Measurements from ENCODE around the gene ARHGEF40.

Gene ARHGEF40

DNA sequence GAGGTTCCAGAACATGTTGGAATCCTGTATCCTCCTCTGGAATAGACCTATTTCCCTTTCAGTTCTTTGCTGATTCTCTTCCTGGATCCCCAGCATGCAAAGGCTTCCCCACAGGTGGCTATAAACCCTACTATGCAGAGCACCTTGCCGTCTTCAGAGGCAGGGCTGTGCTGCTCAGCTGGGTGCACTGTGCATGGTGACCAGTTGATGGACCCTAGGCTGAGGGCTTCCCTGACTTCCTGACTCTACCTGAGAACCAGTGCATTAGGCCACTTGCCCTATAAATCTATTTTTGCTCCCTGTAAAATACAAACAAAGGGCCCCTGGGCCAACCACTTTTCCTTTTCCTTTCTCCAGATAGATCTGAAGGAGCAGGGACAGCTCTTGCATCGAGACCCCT, 14.3 kb downstream of the ARHGEF40 start:
- no peak for DNase-seq

GRCh38 chr14:21084998-21085853, 15.1 kb downstream of the ARHGEF40 start:
- DNase-seq = peak in 1 of 3 experiments; percentile 37

DNA sequence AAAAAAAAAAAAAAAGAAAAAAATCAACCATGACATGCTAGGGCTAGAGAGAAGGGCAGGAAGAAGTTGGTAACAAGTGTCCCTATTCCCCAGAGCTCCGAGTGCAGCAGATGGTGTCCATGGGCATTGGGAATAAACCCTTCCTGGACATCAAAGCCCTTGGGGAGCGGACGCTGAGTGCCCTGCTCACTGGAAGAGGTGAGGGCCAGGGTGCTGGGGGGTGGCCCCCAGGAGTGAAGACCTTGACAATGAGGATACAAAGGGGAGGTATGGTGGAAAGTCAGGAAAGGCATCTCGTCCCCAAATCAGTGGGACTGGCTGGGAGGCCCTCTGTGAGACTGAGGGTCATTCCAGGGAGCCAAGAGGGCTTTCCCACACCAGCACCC, 16.8 kb downstream of the ARHGEF40 start:
- DNase-seq = peak in 1 of 3 experiments; percentile 33

- peak; percentile 47 to 95 (median 83) for DNase-seq
These were observed 17.4 kb downstream of the ARHGEF40 start for GRCh38 chr14:21087294-21088091.

- no peak for DNase-seq
These were observed 18.6 kb downstream of the ARHGEF40 start for GRCh38 chr14:21088687-21089086.

GRCh38 chr14:21089271-21089670, 19.2 kb downstream of the ARHGEF40 start:
- DNase-seq = peak in 1 of 3 experiments; percentile 27

DNA sequence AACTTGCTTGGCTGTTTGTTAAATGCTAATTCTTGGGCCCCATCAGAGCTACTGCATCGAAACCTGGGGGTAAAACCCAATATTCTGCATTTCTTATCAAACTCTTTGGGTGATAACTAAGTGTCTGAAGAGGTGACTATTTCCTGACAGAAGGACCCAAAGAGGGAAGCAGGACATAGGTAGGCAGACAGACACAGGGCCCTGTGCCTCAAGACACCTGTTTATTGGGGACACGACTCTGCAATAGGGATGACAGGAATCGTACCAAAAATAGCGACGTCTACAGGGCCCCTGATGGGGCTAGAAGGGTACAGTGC, 19.7 kb downstream of the ARHGEF40 start:
- DNase-seq = no peak

GRCh38 chr14:21090194-21090939, 20.3 kb downstream of the ARHGEF40 start:
- peak in 1 of 3 experiments; percentile 11 for DNase-seq

DNA sequence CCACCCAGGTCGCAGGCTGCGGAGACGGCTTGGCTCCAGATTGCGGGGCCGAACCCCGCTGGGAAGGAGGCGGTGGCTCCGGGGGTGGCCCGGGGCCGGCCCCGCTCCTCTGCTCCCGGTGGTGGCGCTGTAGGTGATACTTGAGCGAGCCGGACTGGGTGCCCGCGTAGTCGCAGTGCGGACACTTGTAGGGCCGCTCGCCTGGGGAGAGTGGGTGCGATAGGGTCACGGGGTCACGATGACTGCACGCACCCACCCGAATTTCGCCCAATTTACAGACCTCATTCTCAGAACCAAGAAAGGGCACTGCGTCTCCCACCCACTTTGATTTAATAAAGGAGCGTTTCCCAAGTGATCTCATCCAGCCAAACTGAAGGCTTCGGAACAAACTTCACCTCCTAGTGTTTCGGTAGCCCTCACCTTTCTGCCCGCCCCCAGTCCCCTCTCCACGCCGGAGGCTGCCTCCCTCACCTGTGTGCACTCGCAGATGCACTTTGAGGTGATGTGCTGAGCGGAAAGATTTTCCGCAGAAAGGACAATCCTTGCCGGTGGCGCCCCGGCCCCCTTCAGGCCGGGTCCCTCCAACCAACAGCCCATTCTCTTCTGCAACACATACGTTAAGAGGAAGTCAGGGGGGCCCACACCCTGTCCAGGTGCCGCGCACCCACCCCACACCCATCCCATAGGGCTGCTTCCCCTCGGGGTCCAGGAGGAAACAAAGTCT, 21.0 kb downstream of the ARHGEF40 start:
- DNase-seq = no peak

DNA sequence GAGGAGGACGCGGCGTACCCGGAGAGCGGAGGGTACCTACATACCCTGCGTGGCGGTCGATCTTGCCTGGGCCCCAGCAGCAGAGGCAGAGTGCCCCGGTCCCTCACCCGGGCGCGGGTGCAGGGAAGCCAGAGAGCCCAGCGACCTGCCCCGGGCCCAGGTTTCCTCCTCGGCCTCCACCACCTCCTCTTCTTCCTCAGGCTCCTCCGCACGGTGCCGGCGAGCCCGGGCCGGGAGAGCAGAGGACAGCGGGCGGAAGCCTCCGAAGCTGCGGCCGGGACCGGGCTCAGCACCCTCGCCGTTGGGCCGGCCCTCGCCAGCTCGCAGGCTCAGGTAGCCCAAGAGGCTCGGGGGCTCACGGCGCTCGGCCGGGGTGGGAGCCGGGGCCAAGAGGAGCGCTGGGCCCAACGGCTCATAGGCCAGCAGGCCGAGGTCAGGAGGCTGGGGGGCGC, 21.7 kb downstream of the ARHGEF40 start:
- no peak for DNase-seq

DNA sequence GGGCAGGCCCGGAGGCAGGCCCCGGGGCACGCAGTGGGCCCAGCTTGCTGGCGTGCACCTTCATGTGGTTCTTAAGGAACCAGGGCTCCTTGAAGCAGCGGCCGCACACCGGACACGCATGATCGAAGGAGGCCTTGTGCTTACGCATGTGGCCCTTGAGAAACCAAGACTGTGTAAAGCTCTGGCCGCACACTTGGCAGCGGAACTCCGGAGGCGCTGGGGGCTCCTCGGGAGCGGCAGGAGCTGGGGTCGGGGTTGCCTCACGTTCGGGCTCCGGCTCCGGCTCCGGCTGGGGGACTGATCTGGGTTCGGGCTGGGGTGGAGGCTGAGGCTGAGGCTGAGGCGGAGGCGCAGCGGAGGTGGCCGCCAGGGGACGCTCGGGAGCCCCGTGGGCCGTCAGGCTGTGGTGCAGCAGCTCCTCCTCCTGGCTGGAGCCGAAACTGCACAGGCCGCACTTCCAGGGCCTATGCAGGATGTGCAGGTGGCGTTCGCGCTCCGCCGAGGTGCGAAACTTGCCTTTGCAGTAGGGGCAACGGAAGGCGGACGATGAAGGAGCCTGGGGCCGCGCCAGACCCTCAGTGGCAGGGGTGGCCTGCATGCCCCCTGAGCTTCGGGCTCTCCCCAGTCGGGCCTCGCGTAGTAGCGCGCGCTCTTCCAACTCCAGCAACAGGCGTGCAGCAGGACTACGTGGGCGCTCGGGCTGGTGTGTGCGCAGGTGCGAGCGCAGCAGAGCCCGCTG, 22.3 kb downstream of the ARHGEF40 start:
- DNase-seq = peak in 2 of 3 experiments; percentile 11 to 81

- no peak for DNase-seq
These were observed 22.9 kb downstream of the ARHGEF40 start for GRCh38 chr14:21093018-21093417.

GRCh38 chr14:21093769-21094681, 23.9 kb downstream of the ARHGEF40 start:
- peak; percentile 91 to 94 (median 92) for DNase-seq

GRCh38 chr14:21095430-21096205, 25.5 kb downstream of the ARHGEF40 start:
- no peak for DNase-seq

DNA sequence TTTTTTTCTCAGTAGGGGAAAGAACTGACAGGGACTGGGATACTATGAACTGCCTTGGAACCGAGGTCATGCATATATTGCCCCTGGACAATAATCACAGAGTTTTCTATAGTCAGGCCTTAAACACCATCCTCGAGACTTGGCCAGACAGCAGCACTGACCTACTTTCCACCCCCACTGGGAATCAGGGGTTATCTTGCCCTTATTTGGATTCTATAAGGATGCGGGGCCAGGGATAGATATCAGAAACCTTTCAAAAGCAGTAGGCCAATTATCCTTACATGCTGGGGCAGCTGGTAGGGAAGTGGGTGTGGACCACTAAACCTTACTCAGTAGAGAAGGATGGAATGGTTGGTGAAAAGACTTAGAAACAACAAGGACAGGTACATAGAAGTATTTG, 26.3 kb downstream of the ARHGEF40 start:
- peak in 1 of 3 experiments; percentile 12 for DNase-seq

- DNase-seq = peak; percentile 23 to 73 (median 65)
These were observed 27.0 kb downstream of the ARHGEF40 start for GRCh38 chr14:21096978-21097635.

GRCh38 chr14:21097636-21098075, 27.6 kb downstream of the ARHGEF40 start:
- peak in 2 of 3 experiments; percentile 75 to 82 for DNase-seq

DNA sequence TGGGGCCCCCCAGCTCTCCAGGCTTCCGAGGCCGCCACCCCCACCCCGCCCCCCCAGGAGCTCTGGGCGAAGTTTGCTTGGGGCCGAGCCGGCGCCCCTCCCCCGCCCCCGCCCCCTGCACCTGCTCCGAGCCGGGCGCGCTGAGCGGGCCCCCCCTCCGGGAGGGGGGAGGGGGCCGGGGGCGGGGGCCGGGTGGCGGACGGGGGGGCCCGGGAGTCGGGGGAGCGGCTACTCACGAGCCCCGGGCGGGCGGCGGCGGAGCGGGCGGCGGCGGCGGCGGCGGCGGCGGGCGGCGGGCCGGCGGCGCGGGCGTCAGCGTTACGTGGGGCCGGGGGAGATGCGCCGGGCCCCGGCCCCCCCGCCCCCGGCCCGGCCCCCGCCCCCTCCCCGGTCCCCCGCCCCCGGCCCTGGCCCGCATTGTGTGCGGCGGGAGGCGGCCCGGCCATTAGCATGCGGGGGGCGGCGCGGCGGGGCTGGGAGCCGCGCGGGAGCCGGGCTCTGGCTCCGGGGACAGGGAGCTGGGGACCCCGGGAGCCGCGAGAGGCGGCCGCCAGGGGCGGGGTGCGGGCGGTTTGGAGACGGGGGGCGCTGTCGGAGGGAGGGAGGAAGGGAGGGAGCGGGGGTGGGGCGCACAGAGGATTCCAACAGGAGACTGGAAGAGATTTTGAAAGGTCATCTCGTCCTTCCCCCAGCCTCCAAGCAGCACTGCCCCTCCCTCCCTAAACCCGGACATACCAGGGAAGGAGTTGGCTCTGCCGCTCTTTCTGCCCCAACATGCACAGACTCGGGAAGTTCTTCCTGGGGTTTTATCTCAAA, 28.2 kb downstream of the ARHGEF40 start, which contains the start of gene ZNF219:
Gene ZNF219, minus strand, starts transcription at position 580 of the 816 bp plus-strand sequence. CDS start 5,064 bp downstream, outside the sequence.
- peak; percentile 47 to 82 (median 75) for DNase-seq
